ENCODE results near the gene HDAC1.
A peak's percentile ranks its signal among the peaks of the same experiment; 100 is the strongest.

Gene HDAC1

DNA sequence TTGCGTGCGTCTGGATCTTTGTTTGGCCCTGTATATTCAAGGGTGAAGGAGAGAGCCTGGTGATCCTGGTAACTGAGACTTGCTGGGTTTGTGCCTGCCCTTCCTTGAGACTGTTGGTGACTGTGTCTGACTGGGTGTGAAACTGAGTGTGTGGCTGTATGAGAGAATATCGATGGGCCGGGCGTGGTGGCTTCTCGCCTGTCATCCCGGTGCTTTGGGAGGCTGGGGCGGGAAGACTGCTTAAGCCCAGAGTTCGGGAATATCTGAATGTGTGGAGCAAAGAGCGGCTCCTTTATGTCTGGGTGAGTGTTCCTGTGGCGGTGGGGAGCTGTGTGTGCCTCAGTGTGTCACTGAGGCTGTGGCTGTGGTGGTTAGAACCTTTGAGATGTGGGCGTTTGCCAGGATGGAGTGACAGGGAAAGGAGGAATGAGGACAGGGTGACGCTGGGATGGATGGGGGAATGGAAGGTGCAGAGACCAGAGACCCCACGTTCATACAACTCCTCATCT is 46.8 kb downstream of the HDAC1 start:
- no peak for DNase-seq (ENCODE audit: low read depth)
- no peak overlapping the region for H3K4me3 ChIP-seq (ENCODE audit: low read depth, low read length)
- in situ Hi-C loops (cut with HindIII; ENCODE audit: low sequenced_read_pairs): no loop called here
- TF ChIP-seq, protein P1, sequence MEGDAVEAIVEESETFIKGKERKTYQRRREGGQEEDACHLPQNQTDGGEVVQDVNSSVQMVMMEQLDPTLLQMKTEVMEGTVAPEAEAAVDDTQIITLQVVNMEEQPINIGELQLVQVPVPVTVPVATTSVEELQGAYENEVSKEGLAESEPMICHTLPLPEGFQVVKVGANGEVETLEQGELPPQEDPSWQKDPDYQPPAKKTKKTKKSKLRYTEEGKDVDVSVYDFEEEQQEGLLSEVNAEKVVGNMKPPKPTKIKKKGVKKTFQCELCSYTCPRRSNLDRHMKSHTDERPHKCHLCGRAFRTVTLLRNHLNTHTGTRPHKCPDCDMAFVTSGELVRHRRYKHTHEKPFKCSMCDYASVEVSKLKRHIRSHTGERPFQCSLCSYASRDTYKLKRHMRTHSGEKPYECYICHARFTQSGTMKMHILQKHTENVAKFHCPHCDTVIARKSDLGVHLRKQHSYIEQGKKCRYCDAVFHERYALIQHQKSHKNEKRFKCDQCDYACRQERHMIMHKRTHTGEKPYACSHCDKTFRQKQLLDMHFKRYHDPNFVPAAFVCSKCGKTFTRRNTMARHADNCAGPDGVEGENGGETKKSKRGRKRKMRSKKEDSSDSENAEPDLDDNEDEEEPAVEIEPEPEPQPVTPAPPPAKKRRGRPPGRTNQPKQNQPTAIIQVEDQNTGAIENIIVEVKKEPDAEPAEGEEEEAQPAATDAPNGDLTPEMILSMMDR (IDR thresholded peaks at IDR 0.05; ENCODE audit: low read depth, low read length, missing control alignments): no peak

DNA sequence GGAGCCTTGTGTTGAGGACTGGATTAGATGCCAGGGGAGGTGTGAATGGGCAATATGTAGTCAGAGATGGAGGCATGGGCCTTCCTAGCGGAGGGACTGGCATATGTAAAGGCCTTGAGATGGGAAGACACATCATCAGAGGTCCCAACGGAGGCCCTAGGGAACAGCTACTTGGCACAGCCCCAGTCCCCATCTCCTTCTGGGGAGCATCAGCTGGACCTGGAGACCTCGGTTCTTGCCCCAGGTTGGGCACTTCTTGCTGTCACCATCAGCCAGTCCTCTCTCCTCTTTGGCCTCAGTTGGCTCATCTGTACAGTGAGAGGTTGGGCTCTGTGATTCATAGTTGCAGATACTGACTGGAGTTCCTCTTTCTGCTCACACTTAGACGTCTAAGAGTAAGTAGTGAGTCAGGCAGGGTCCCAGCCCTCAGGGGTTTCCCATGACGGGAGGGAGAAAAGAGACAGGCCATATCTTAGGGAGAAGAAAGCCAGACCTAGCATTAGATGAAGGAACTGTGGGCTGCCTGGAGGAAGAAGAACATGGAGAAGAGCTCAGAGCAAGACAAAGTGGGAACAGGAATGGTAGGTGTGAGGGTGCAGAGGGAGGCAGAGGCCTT is 47.6 kb downstream of the HDAC1 start:
- in situ Hi-C loops (cut with HindIII; ENCODE audit: low sequenced_read_pairs): no loop called here
- no peak for DNase-seq (ENCODE audit: low read depth)
- H3K4me3 ChIP-seq (ENCODE audit: low read depth, low read length): no peak overlapping the region
- TF ChIP-seq, protein P1 (IDR thresholded peaks at IDR 0.05; ENCODE audit: low read depth, low read length, missing control alignments): no peak

DNA sequence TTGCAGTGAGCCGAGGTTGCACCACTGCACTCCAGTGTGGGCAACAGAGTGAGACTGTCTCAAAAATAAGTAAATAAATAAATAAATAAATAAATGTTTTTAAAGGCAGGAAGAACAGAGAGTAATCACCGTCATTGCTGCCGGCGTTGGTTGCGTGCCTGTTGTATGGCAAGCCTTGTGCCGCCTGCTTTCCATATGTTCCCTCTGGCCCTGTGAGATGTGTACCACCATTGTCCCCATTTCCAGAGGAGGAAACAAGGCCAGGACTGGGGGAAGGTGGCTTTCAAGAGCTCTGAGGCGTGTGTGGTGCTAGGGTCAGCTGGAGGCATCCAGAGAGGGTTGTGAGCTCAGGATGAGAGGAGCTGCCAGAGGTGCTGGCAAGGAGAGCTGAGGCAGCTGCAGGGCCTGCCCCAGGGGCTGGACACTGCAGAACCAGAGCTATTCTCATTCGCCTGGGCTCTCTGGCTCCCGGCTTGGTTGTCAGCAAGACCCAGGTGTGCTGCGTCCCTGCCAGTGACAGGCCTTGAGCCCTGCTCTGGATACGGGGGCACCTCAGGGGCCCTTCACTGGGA is 49.4 kb downstream of the HDAC1 start:
- DNase-seq (ENCODE audit: low read depth): no peak
- TF ChIP-seq, protein P1 (IDR thresholded peaks at IDR 0.05; ENCODE audit: low read depth, low read length, missing control alignments): no peak
- no peak overlapping the region for H3K4me3 ChIP-seq (ENCODE audit: low read depth, low read length)
- in situ Hi-C loops (cut with HindIII; ENCODE audit: low sequenced_read_pairs): no loop called here

DNA sequence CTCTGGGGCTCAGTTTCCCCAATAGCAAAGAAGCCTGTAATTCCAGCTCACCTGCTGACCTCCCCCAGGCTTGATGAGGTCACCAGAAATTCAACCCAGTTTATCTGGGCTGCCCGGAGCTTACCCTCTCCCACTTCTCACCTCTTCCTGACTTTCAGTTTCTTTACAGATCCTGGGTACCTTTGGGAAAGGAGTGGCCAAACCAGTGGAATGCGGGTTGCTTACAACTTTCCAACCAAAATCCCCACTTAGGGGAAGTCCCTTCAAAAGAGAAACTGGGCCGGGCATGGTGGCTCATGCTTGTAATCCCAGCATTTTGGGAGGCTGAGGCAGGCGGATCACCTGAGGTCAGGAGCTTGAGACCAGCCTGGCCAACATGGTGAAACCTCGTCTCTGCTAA is 50.1 kb downstream of the HDAC1 start:
- H3K4me3 ChIP-seq (ENCODE audit: low read depth, low read length): no peak overlapping the region
- no peak for DNase-seq (ENCODE audit: low read depth)
- TF ChIP-seq, protein P1 (IDR thresholded peaks at IDR 0.05; ENCODE audit: low read depth, low read length, missing control alignments): no peak
- in situ Hi-C loops (cut with HindIII; ENCODE audit: low sequenced_read_pairs): no loop called here

DNA sequence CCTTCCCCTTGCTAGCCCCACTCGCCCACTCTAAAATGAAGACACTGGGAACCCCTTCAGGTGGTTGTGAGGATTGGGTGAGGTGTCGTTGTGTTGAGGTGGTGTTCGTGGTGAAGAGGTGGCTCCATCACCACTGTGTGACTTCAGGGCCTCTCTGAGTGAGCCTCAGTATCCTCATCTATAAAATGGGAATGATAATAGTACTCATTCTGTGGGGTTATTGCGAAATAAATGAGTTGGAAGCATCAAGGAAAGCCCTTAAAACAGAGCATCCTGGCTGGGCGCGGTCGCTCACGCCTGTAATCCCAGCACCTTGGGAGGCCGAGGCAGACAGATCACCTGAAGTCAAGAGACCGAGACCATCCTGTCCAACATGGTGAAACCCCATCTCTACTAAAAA is 50.8 kb downstream of the HDAC1 start:
- in situ Hi-C loops (cut with HindIII; ENCODE audit: low sequenced_read_pairs): no loop called here
- no peak for DNase-seq (ENCODE audit: low read depth)
- TF ChIP-seq, protein P1 (IDR thresholded peaks at IDR 0.05; ENCODE audit: low read depth, low read length, missing control alignments): no peak
- no peak overlapping the region for H3K4me3 ChIP-seq (ENCODE audit: low read depth, low read length)

DNA sequence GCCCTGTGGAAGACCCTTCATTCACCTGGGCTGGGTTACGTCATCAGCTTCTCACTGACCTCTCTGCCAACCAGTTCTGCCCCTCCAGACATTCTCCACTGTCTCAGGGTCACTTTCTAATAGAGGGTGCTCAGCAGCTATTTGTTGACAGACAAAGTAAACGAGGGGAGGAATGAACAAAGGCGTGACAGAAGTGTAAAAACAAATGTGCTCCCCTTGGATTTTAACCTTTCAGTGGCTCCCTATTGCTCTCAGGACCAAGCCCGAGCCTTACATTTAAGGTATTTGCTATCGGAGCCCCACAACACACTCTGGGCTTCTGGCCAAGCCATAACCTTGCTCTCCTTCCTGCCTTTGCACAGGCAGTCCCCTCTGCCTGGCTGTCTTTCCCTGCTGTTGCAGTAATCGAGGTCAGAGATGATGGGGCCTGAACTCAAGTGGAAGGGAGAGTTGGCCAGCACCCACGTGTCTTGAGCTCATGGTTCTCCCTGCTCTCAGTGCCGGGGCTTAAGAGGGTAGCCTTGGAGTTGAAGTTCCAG is 53.5 kb downstream of the HDAC1 start:
- H3K4me3 ChIP-seq (ENCODE audit: low read depth, low read length): no peak overlapping the region
- peak; percentile 35 for DNase-seq (ENCODE audit: low read depth)
- TF ChIP-seq, protein P1 (IDR thresholded peaks at IDR 0.05; ENCODE audit: low read depth, low read length, missing control alignments): no peak
- in situ Hi-C loops (cut with HindIII; ENCODE audit: low sequenced_read_pairs): no loop called here
